ENCODE measurements around the gene OPCML.

Gene OPCML

DNA sequence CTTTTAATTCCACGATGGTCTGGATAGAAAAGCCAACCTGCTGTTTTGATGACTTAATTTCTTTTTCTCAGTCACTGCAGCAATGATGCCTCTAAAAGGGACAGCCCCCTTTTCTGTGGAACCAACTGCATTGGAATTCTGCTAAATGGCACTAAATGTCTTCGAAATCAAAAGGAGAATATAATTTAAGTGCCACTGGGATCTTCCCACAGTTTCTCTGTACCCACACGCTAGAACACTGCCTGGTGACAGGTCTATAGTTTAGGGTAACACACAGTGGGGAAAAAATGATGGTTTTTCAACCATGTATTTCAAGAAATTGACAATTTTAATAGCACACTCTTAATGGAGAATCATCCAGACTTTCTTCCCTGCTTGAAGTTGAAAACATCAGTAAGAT lies 182.3 kb downstream of the OPCML start:
- WGBS, 2 experiments: 90 to 96% methylated on average over 3 of the region's 3 CpGs
- no peaks in the 10 kb centered on the region for H3K9me3 ChIP-seq (ENCODE audit: control insufficient read depth, low read length)
- H3K36me3 ChIP-seq (ENCODE audit: control insufficient read depth, insufficient read depth, low read length): no peaks in the 10 kb centered on the region
- H3K27me3 ChIP-seq (ENCODE audit: control insufficient read depth, insufficient read depth, low read length, poor library complexity, severe bottlenecking): no peaks in the 10 kb centered on the region
- H3K4me3 ChIP-seq (ENCODE audit: insufficient read depth, low read depth, low read length): no peak overlapping the region
- no peak overlapping the region for H3K27ac ChIP-seq (ENCODE audit: insufficient read depth, low read depth, low read length, poor library complexity, severe bottlenecking)
- no peaks in the 10 kb centered on the region for H3K4me1 ChIP-seq (ENCODE audit: control insufficient read depth, insufficient read depth, low read length)

- no peaks in the 10 kb centered on the region for H3K4me1 ChIP-seq (ENCODE audit: control insufficient read depth, insufficient read depth, low read length)
- no peaks in the 10 kb centered on the region for H3K27me3 ChIP-seq (ENCODE audit: control insufficient read depth, insufficient read depth, low read length, poor library complexity, severe bottlenecking)
- H3K27ac ChIP-seq (ENCODE audit: insufficient read depth, low read depth, low read length, poor library complexity, severe bottlenecking): no peak overlapping the region
- WGBS, 2 experiments: 96 to 98% methylated on average over 5 of the region's 5 CpGs
- H3K4me3 ChIP-seq (ENCODE audit: insufficient read depth, low read depth, low read length): no peak overlapping the region
- H3K9me3 ChIP-seq (ENCODE audit: control insufficient read depth, low read length): no peaks in the 10 kb centered on the region
- H3K36me3 ChIP-seq (ENCODE audit: control insufficient read depth, insufficient read depth, low read length): no peaks in the 10 kb centered on the region
Observed at GRCh38 chr11:133347988-133348387, 184.3 kb downstream of the OPCML start.

DNA sequence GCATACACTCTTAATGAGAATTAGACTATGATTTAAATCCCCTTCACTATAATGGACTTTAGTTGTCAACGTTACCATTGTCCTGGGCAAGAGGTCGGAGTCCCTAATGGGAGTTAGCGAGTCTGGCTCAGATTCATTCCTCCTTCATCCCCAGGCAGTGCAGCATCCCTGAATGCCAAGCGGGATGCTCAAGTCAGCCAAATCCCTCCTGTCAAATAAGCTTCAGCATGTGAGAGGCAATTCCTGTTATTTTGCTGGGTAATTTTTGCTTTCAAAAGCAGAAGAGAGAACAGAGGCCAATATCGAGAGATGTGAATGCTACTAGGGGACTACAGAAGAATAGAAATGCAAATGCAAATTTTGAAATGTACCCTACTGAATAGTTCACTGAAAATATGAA lies 186.2 kb downstream of the OPCML start:
- 94 to 95% methylated on average over 5 of the region's 5 CpGs for WGBS, 2 experiments

GRCh38 chr11:133343951-133344350 lies 188.3 kb downstream of the OPCML start:
- 72 to 79% methylated on average over 8 to 9 of the region's 9 CpGs for WGBS, 2 experiments
- no peaks in the 10 kb centered on the region for H3K27me3 ChIP-seq (ENCODE audit: control insufficient read depth, insufficient read depth, low read length, poor library complexity, severe bottlenecking)
- H3K27ac ChIP-seq (ENCODE audit: insufficient read depth, low read depth, low read length, poor library complexity, severe bottlenecking): no peak overlapping the region
- no peaks in the 10 kb centered on the region for H3K4me1 ChIP-seq (ENCODE audit: control insufficient read depth, insufficient read depth, low read length)
- no peaks in the 10 kb centered on the region for H3K36me3 ChIP-seq (ENCODE audit: control insufficient read depth, insufficient read depth, low read length)
- H3K9me3 ChIP-seq (ENCODE audit: control insufficient read depth, low read length): no peaks in the 10 kb centered on the region
- H3K4me3 ChIP-seq (ENCODE audit: insufficient read depth, low read depth, low read length): no peak overlapping the region

More for the DNA sequence above, 186.2 kb downstream of the OPCML start:
- Histone ChIP-seq H3K27ac (ENCODE audit: insufficient read depth, low read depth, low read length, poor library complexity, severe bottlenecking) (no peak overlapping the region), H3K4me1 (ENCODE audit: control insufficient read depth, insufficient read depth, low read length) (no peaks in the 10 kb centered on the region), H3K9me3 (ENCODE audit: control insufficient read depth, low read length) (no peaks in the 10 kb centered on the region), H3K4me3 (ENCODE audit: insufficient read depth, low read depth, low read length) (no peak overlapping the region), H3K36me3 (ENCODE audit: control insufficient read depth, insufficient read depth, low read length) (no peaks in the 10 kb centered on the region), H3K27me3 (ENCODE audit: control insufficient read depth, insufficient read depth, low read length, poor library complexity, severe bottlenecking) (no peaks in the 10 kb centered on the region)

GRCh38 chr11:133339495-133340140 lies 192.7 kb downstream of the OPCML start:
- no peak overlapping the region for H3K4me3 ChIP-seq (ENCODE audit: insufficient read depth, low read depth, low read length)
- H3K9me3 ChIP-seq (ENCODE audit: control insufficient read depth, low read length): no peaks in the 10 kb centered on the region
- 87 to 93% methylated on average over 5 of the region's 5 CpGs for WGBS, 2 experiments
- H3K27me3 ChIP-seq (ENCODE audit: control insufficient read depth, insufficient read depth, low read length, poor library complexity, severe bottlenecking): no peaks in the 10 kb centered on the region
- no peak overlapping the region for H3K27ac ChIP-seq (ENCODE audit: insufficient read depth, low read depth, low read length, poor library complexity, severe bottlenecking)
- H3K4me1 ChIP-seq (ENCODE audit: control insufficient read depth, insufficient read depth, low read length): peaks cover 10% of the 10 kb centered on the region
- H3K36me3 ChIP-seq (ENCODE audit: control insufficient read depth, insufficient read depth, low read length): no peaks in the 10 kb centered on the region

DNA sequence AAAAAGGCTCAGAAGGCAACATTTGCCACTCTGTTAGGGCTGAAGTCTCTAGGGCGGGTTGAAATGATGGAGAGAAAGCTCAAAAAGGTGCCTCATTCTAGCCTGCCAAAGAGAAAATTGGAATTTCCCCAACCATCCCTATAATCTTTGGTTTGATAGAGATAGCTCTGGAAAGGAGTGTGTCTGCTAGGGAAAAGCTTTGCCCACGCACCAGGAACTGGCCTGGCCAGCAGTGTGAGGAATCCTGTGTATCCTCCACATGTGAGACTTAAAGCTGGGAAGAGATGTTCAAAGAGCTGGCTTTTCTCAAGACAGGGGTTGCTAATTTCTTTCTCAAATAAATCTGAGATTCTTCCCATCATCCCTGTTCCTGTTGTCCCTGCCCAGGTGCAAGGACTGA lies 193.7 kb downstream of the OPCML start:
- Histone ChIP-seq H3K36me3 (ENCODE audit: control insufficient read depth, insufficient read depth, low read length) (no peaks in the 10 kb centered on the region), H3K27ac (ENCODE audit: insufficient read depth, low read depth, low read length, poor library complexity, severe bottlenecking) (no peak overlapping the region), H3K9me3 (ENCODE audit: control insufficient read depth, low read length) (no peaks in the 10 kb centered on the region), H3K27me3 (ENCODE audit: control insufficient read depth, insufficient read depth, low read length, poor library complexity, severe bottlenecking) (no peaks in the 10 kb centered on the region), H3K4me1 (ENCODE audit: control insufficient read depth, insufficient read depth, low read length) (peaks cover 10% of the 10 kb centered on the region), H3K4me3 (ENCODE audit: insufficient read depth, low read depth, low read length) (no peak overlapping the region)
- WGBS, 2 experiments: 94 to 98% methylated on average over 2 of the region's 2 CpGs

DNA sequence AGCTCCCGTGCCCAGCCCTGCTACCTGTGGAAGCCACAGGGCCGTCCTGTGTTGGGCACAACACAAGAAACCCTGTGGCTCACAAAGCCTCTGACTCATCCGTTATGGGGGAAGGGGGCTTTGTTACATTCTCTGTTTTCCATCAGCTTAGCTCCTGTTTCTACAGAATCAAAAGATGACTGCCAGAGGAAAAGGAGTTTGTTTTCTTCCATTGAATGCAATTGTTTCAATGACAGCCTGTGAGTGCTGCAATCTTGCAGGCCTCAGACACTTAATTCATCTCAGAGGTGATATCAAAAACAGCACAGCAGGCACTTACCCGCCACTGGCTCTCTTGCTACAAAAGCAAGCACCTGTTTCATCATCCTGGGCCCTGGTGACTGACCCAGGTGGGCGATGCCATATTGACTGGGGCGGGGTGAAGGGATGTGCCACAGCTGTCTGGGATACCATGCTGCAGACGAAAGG lies 194.3 kb downstream of the OPCML start:
- Histone ChIP-seq H3K27ac (ENCODE audit: insufficient read depth, low read depth, low read length, poor library complexity, severe bottlenecking) (no peak overlapping the region), H3K4me3 (ENCODE audit: insufficient read depth, low read depth, low read length) (no peak overlapping the region), H3K36me3 (ENCODE audit: control insufficient read depth, insufficient read depth, low read length) (no peaks in the 10 kb centered on the region), H3K27me3 (ENCODE audit: control insufficient read depth, insufficient read depth, low read length, poor library complexity, severe bottlenecking) (no peaks in the 10 kb centered on the region), H3K4me1 (ENCODE audit: control insufficient read depth, insufficient read depth, low read length) (peaks cover 10% of the 10 kb centered on the region), H3K9me3 (ENCODE audit: control insufficient read depth, low read length) (no peaks in the 10 kb centered on the region)
- WGBS, 2 experiments: 37 to 42% methylated on average over 7 of the region's 7 CpGs

DNA sequence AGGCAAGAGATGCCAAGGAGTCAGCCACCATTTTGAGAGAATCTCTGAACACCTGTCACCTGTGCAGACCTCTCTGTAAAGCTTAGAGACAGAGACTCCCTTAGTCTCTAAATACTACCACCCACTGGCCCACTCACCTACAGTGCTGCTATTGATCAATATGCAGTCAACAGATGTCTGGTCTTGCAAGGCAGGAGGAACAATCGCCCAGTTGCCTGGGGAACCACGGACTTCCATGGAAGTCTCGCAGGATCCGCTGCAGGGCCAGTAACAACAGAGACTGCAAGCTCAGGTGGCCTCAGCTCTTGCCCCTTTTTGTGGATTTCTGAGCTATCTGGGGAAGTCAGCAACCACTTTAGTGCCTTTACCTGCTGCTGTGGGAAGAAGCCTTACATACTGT lies 195.1 kb downstream of the OPCML start:
- WGBS, 2 experiments: 92 to 95% methylated on average over 4 of the region's 4 CpGs
- Histone ChIP-seq H3K4me3 (ENCODE audit: insufficient read depth, low read depth, low read length) (no peak overlapping the region), H3K36me3 (ENCODE audit: control insufficient read depth, insufficient read depth, low read length) (no peaks in the 10 kb centered on the region), H3K4me1 (ENCODE audit: control insufficient read depth, insufficient read depth, low read length) (peaks cover 10% of the 10 kb centered on the region), H3K27ac (ENCODE audit: insufficient read depth, low read depth, low read length, poor library complexity, severe bottlenecking) (no peak overlapping the region), H3K27me3 (ENCODE audit: control insufficient read depth, insufficient read depth, low read length, poor library complexity, severe bottlenecking) (no peaks in the 10 kb centered on the region), H3K9me3 (ENCODE audit: control insufficient read depth, low read length) (no peaks in the 10 kb centered on the region)

GRCh38 chr11:133331031-133331430 lies 201.3 kb downstream of the OPCML start:
- 87 to 94% methylated on average over 3 of the region's 3 CpGs for WGBS, 2 experiments

GRCh38 chr11:133326849-133327248 lies 205.5 kb downstream of the OPCML start:
- H3K4me1 ChIP-seq (ENCODE audit: control insufficient read depth, insufficient read depth, low read length): no peaks in the 10 kb centered on the region
- no peak overlapping the region for H3K27ac ChIP-seq (ENCODE audit: insufficient read depth, low read depth, low read length, poor library complexity, severe bottlenecking)
- no peak overlapping the region for H3K4me3 ChIP-seq (ENCODE audit: insufficient read depth, low read depth, low read length)
- no peaks in the 10 kb centered on the region for H3K36me3 ChIP-seq (ENCODE audit: control insufficient read depth, insufficient read depth, low read length)
- H3K9me3 ChIP-seq (ENCODE audit: control insufficient read depth, low read length): no peaks in the 10 kb centered on the region
- H3K27me3 ChIP-seq (ENCODE audit: control insufficient read depth, insufficient read depth, low read length, poor library complexity, severe bottlenecking): no peaks in the 10 kb centered on the region
- 94 to 98% methylated on average over 7 of the region's 7 CpGs for WGBS, 2 experiments

More at GRCh38 chr11:133331031-133331430, 201.3 kb downstream of the OPCML start:
- no peaks in the 10 kb centered on the region for H3K36me3 ChIP-seq (ENCODE audit: control insufficient read depth, insufficient read depth, low read length)
- H3K4me1 ChIP-seq (ENCODE audit: control insufficient read depth, insufficient read depth, low read length): no peaks in the 10 kb centered on the region
- H3K27ac ChIP-seq (ENCODE audit: insufficient read depth, low read depth, low read length, poor library complexity, severe bottlenecking): no peak overlapping the region
- H3K27me3 ChIP-seq (ENCODE audit: control insufficient read depth, insufficient read depth, low read length, poor library complexity, severe bottlenecking): no peaks in the 10 kb centered on the region
- H3K4me3 ChIP-seq (ENCODE audit: insufficient read depth, low read depth, low read length): no peak overlapping the region
- H3K9me3 ChIP-seq (ENCODE audit: control insufficient read depth, low read length): no peaks in the 10 kb centered on the region
